ENCODE results near the gene NAGS. TPM values are rescaled to one million over a fixed set of nuclear protein-coding genes. Genes with fewer than 3 reads are reported as not detected.

NAGS gene

Small RNA genes within 50 kb of the gene (small RNA-seq; reads per million reads assigned to genes)
- not detected for gene RF00012 (ENCODE audit: insufficient read depth)

Measured in neuronal stem cell (in vitro differentiated cells).